ENCODE measurements around the gene KIF25.

DNA sequence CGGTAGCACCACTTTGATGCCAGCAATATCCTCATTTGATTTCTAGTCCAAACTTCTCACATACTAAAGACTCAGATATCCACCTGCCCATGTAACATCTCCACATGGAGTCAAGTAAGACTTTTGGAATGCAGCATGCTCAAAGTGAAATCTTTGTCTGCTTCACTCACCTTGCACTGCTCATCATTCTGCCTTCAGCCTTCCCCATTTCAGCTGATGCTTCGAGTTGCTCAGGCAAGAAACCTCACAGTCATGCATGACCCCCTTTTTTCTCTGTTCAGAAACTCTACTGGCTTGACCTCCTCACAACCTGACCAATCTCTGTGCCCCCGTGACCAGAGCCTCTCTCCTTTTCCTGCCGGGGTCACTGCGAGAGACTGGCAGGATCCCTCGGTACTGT lies 41.0 kb upstream of the KIF25 start:
- no peak for TF ChIP-seq TAF1 (IDR thresholded peaks at IDR 0.05; ENCODE audit: borderline replicate concordance, insufficient read depth, low read length)
- TF ChIP-seq SIN3A (IDR thresholded peaks at IDR 0.05; ENCODE audit: borderline replicate concordance, insufficient read depth, low read length): no peak

Data from PFSK-1 (cell line).